ENCODE results near the gene BANF2.

- no peak for TF ChIP-seq ZFP3 (CRISPR knock-in tag; IDR thresholded peaks at IDR 0.05)
- TF ChIP-seq TCF4 (CRISPR knock-in tag; IDR thresholded peaks at IDR 0.05; ENCODE audit: borderline replicate concordance) = no peak
- no peak for TF ChIP-seq POU6F1 (CRISPR knock-in tag; IDR thresholded peaks at IDR 0.05; ENCODE audit: borderline replicate concordance, low read depth)
- no peak for TF ChIP-seq ZFP30 (CRISPR knock-in tag; IDR thresholded peaks at IDR 0.05)
- no peak for TF ChIP-seq ARNTL (CRISPR knock-in tag; IDR thresholded peaks at IDR 0.05; ENCODE audit: borderline replicate concordance, low read depth)
- TF ChIP-seq CREB5 (CRISPR knock-in tag; IDR thresholded peaks at IDR 0.05; ENCODE audit: low read depth) = no peak
- no peak for TF ChIP-seq BACH2 (CRISPR knock-in tag; IDR thresholded peaks at IDR 0.05; ENCODE audit: borderline replicate concordance)
- no peak for TF ChIP-seq PATZ1 (CRISPR knock-in tag; IDR thresholded peaks at IDR 0.05; ENCODE audit: borderline replicate concordance)
- TF ChIP-seq TOX (CRISPR knock-in tag; IDR thresholded peaks at IDR 0.05; ENCODE audit: borderline replicate concordance) = no peak
- TF ChIP-seq ZNF8 (CRISPR knock-in tag; IDR thresholded peaks at IDR 0.05) = no peak
- TF ChIP-seq ZC3H10 (CRISPR knock-in tag; IDR thresholded peaks at IDR 0.05) = no peak
These were observed 47.4 kb upstream of the BANF2 start for GRCh38 chr20:17652411-17652810.
